ENCODE measurements around the gene LGR4. TPM values are rescaled to one million over a fixed set of nuclear protein-coding genes. Genes with fewer than 3 reads are reported as not detected.
"Not testable (repeated sequence)": the region's sequence is repeated elsewhere in the genome, so short reads cannot be mapped to it uniquely, and the experiment has no call there.

Gene LGR4
- total RNA-seq, 1 donor from 2014 or later, result 22.8 TPM

GRCh38 chr11:27334764-27335163, 137.8 kb downstream of the LGR4 start:
- not testable (repeated sequence) for ATAC-seq

- ATAC-seq, result no peak
Observed at GRCh38 chr11:27331981-27332380, 140.6 kb downstream of the LGR4 start.

GRCh38 chr11:27330633-27331270, 141.8 kb downstream of the LGR4 start:
- no peak for ATAC-seq

- no peak for ATAC-seq
Observed at GRCh38 chr11:27329867-27330632, 142.5 kb downstream of the LGR4 start.

GRCh38 chr11:27328614-27329013, 144.0 kb downstream of the LGR4 start:
- ATAC-seq, result no peak

GRCh38 chr11:27327064-27327463, 145.5 kb downstream of the LGR4 start:
- ATAC-seq, result not testable (repeated sequence)

- not testable (repeated sequence) for ATAC-seq
Observed at GRCh38 chr11:27322196-27322595, 150.4 kb downstream of the LGR4 start.

- ATAC-seq, result not testable (repeated sequence)
Observed at GRCh38 chr11:27321340-27321739, 151.2 kb downstream of the LGR4 start.

GRCh38 chr11:27319072-27319471, 153.5 kb downstream of the LGR4 start:
- ATAC-seq, result peak; percentile 57

- no peak for ATAC-seq
Observed at GRCh38 chr11:27317751-27318150, 154.8 kb downstream of the LGR4 start.

Other genes starting within 250 kb of the LGR4 start
- 10.2 TPM for gene CCDC34, start 109.6 kb downstream of the LGR4 start, total RNA-seq
- gene LIN7C, start 34.0 kb upstream of the LGR4 start, total RNA-seq, result 25.7 TPM
- 0.92 TPM for gene BDNF, start 227.7 kb upstream of the LGR4 start, total RNA-seq